B cell (primary cell): ENCODE measurements around the gene ZNF334. TPM values are rescaled to one million over a fixed set of nuclear protein-coding genes. Genes with fewer than 3 reads are reported as not detected.

ENCODE experiments used
- ATAC-seq: fragments of 200-7000 bp; cut with Tn5 transposase; one replicate; pipeline ENCODE4 v1.10.0; 2021; ENCODE audit warnings: low read depth, mild to moderate bottlenecking, moderate number of reproducible peaks, moderate library complexity
- CTCF ChIA-PET: fragments of 350-600 bp; sonication (Branson Sonifier 250); formaldehyde crosslinking; loops from one replicate; lab custom pipeline; 2021; ENCODE audit warnings: antibody characterized with exemption, inconsistent platforms; lab: Charles Lee
- POLR2A ChIA-PET: fragments of 350-600 bp; sonication (Branson Sonifier 250); formaldehyde crosslinking; loops from one replicate; lab custom pipeline; 2021; ENCODE audit warnings: antibody characterized with exemption; lab: Charles Lee
- DNase-seq: peaks from one replicate; pipeline ENCODE4 v3.0.0; 2013
- H2AFZ ChIP-seq: 2 replicates; pipeline ENCODE4 v1.6.1; 2012; ENCODE audit warnings: mild to moderate bottlenecking, low read depth, low read length; ENCODE audit not compliant: insufficient read depth, poor library complexity, severe bottlenecking
- H3K27ac ChIP-seq, 2 donors: 1 replicate in 1 of 2; 2 replicates in 1 of 2; pipeline ENCODE4 v1.5.1; 2012 to 2013; ENCODE audit warnings: low read length in 2 of 2, mild to moderate bottlenecking in 2 of 2, moderate library complexity in 1 of 2
- H3K27me3 ChIP-seq, 4 experiments: fragments of 200-600 bp in 1 of 4; sonication (generic) in 1 of 4; replicated peaks in 1 of 4; 1 replicate in 2 of 4; 2 replicates in 2 of 4; pipeline versions ENCODE4 v1.6.1 to v1.7.0; 2013 to 2016; ENCODE audit warnings: low read length in 3 of 4, mild to moderate bottlenecking in 2 of 4, mixed read lengths in 1 of 4, moderate library complexity in 1 of 4; ENCODE audit not compliant: insufficient read depth in 4 of 4, control insufficient read depth in 3 of 4; ENCODE audit errors: control extremely low read depth in 1 of 4
- H3K36me3 ChIP-seq, 2 experiments: replicated peaks in 1 of 2; 1 replicate in 1 of 2; 2 replicates in 1 of 2; pipeline versions ENCODE4 v1.6.1 to v1.7.1; 2013; ENCODE audit warnings: low read length in 1 of 2; ENCODE audit not compliant: insufficient read depth in 2 of 2, control insufficient read depth in 1 of 2; ENCODE audit errors: control extremely low read depth in 1 of 2, extremely low read depth in 1 of 2
- H3K4me1 ChIP-seq, 2 donors: fragments of 200-600 bp in 1 of 2; sonication (generic) in 1 of 2; 1 replicate in 1 of 2; 2 replicates in 1 of 2; pipeline versions ENCODE4 v1.5.1 to v1.6.1; 2013 to 2017; ENCODE audit warnings: low read length in 2 of 2; ENCODE audit not compliant: control insufficient read depth in 2 of 2, insufficient read depth in 2 of 2
- H3K4me2 ChIP-seq: replicated peaks from 2 replicates; pipeline ENCODE3; 2012; ENCODE audit warnings: mild to moderate bottlenecking, low read depth, low read length; ENCODE audit not compliant: poor library complexity, severe bottlenecking
- H3K4me3 ChIP-seq, 5 experiments: fragments of 200-600 bp in 1 of 5; sonication (generic) in 1 of 5; 1 replicate in 3 of 5; 2 replicates in 2 of 5; pipeline versions ENCODE4 v1.5.1 to v1.7.0; 2011 to 2016; ENCODE audit warnings: low read length in 4 of 5, mild to moderate bottlenecking in 4 of 5, low read depth in 2 of 5, control low read depth in 1 of 5, moderate library complexity in 1 of 5; ENCODE audit not compliant: insufficient read depth in 1 of 5; ENCODE audit errors: control extremely low read depth in 1 of 5, extremely low read depth in 1 of 5
- H3K79me2 ChIP-seq: fragments of 200-600 bp; sonication (generic); one replicate; pipeline ENCODE4 v1.6.0; 2016; ENCODE audit warnings: low read length; ENCODE audit not compliant: control insufficient read depth, insufficient read depth
- H3K9ac ChIP-seq: fragments of 200-600 bp; sonication (generic); 2 replicates; pipeline ENCODE4 v1.6.1; 2017; ENCODE audit warnings: mild to moderate bottlenecking, low read length, moderate library complexity
- H3K9me3 ChIP-seq, 3 donors: one replicate each; pipeline versions ENCODE4 v1.6.1 to v1.7.1; 2013; ENCODE audit warnings: low read length in 2 of 3; ENCODE audit not compliant: control insufficient read depth in 2 of 3, insufficient read depth in 1 of 3; ENCODE audit errors: control extremely low read depth in 1 of 3
- H4K20me1 ChIP-seq: 2 replicates; pipeline ENCODE4 v1.6.0; 2012; ENCODE audit warnings: mild to moderate bottlenecking, low read length; ENCODE audit not compliant: insufficient read depth, control insufficient read depth, poor library complexity, severe bottlenecking
- H3K27ac Mint-ChIP-seq: one replicate; pipeline ENCODE4 v1.8.0; 2021; ENCODE audit warnings: mixed read lengths
- H3K27me3 Mint-ChIP-seq: one replicate; pipeline ENCODE4 v1.8.0; 2021; ENCODE audit warnings: mixed read lengths
- H3K4me1 Mint-ChIP-seq: one replicate; pipeline ENCODE4 v1.8.0; 2021; ENCODE audit warnings: mixed read lengths
- H3K4me3 Mint-ChIP-seq: one replicate; pipeline ENCODE4 v1.8.0; 2021; ENCODE audit warnings: mixed read lengths
- H3K9me3 Mint-ChIP-seq: one replicate; pipeline ENCODE4 v1.8.0; 2022; ENCODE audit warnings: mixed read lengths; ENCODE audit not compliant: insufficient read depth
- EZH2 ChIP-seq: IDR thresholded peaks from 2 replicates; pipeline ENCODE4 v1.6.1; 2012; ENCODE audit warnings: borderline replicate concordance, low read depth, mild to moderate bottlenecking, moderate library complexity, low read length; ENCODE audit not compliant: insufficient read depth, poor library complexity, severe bottlenecking
- WGBS: methylation state at CpG from one replicate; pipeline ENCODE4 v1.1.5; 2013; ENCODE audit warnings: missing lambda C conversion rate; ENCODE audit not compliant: insufficient coverage; 5-methylcytosine and 5-hydroxymethylcytosine counted together
- intact Hi-C: fragments of 100-400 bp; cut with micrococcal nuclease; formaldehyde crosslinking; loops from one replicate; pipeline ENCODE4 v1.10.0; 2022
- polyA plus RNA-seq: library from polyadenylated mRNA; depleted of rRNA; stranded (reverse); fragments of >200 nt; gene quantifications from 2 replicates; pipeline ENCODE4 v1.2.3, GENCODE V29; 2012
- total RNA-seq, 2 donors: library from RNA; stranded (reverse); fragments of 120-200 nt in 1 of 2; gene quantifications; 1 replicate in 1 of 2; 2 replicates in 1 of 2; pipeline versions ENCODE4 v1.2.3 to v1.2.4, GENCODE V29; 2013 to 2022
- TF ChIP-seq, protein P1 (sequence below): fragments of 200-600 bp; IDR thresholded peaks from one replicate; pipeline ENCODE4 v1.8.0; 2022; ENCODE audit warnings: antibody characterized with exemption, mild to moderate bottlenecking

ZNF334 gene
- total and polyA plus RNA-seq, 2 donors (not counting 1 experiment from before 2014, with no cell fraction given): 0.22 to 0.30 TPM

DNA sequence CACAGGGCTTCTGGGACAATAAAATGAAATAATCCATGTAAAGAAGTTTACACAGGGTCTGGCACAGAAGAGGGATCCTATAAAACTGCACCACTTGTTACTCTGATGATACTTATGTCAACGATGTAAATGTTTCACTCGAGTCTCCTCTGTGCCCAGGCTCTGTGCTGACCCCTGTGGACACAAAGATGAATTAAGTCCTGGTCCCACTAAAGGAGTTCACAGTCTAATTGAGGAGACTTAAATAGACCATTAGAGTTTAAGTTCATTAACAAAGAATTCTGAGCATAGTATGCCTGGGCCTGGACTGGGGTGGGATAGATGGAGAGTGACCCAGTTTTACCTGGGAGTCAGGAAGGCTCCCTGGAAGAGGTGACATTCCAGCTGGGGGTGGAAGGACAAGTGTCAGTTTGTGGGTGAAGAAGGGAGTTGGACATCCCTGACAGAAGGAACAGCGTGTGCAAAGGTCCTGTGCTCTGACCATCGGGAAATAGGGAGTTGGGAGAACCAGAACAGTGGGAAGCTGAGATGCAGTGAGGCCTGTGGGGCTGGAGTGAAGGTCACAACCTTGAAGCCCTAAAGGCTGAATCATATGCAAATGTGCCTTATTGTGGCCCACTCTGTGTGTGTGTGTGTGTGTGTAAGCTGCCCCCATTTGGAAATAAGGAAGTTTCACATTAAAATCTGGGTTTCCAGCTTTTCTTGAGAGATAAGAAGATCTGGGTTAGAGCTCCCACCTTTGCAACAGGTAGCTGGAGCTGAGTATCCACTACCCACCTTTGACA is 36.0 kb upstream of the ZNF334 start:
- 90% methylated on average over 4 of the region's 4 CpGs for WGBS
- Mint-ChIP-seq H3K4me1 (peaks cover 47% of the 10 kb centered on the region), H3K27ac (no peak overlapping the region), H3K4me3 (no peak overlapping the region), H3K27me3 (no peaks in the 10 kb centered on the region), H3K9me3 (no peaks in the 10 kb centered on the region)
- ATAC-seq: no peak
- no peak overlapping the region for H3K27ac ChIP-seq
- TF ChIP-seq, protein P1, sequence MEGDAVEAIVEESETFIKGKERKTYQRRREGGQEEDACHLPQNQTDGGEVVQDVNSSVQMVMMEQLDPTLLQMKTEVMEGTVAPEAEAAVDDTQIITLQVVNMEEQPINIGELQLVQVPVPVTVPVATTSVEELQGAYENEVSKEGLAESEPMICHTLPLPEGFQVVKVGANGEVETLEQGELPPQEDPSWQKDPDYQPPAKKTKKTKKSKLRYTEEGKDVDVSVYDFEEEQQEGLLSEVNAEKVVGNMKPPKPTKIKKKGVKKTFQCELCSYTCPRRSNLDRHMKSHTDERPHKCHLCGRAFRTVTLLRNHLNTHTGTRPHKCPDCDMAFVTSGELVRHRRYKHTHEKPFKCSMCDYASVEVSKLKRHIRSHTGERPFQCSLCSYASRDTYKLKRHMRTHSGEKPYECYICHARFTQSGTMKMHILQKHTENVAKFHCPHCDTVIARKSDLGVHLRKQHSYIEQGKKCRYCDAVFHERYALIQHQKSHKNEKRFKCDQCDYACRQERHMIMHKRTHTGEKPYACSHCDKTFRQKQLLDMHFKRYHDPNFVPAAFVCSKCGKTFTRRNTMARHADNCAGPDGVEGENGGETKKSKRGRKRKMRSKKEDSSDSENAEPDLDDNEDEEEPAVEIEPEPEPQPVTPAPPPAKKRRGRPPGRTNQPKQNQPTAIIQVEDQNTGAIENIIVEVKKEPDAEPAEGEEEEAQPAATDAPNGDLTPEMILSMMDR: no peak
- TF ChIP-seq EZH2: no peak
- intact Hi-C loops: no loop called here
- H3K36me3 ChIP-seq: no peaks in the 10 kb centered on the region
- H3K4me2 ChIP-seq: no peak overlapping the region
- no peaks in the 10 kb centered on the region for H3K27me3 ChIP-seq
- no peak overlapping the region for H3K4me3 ChIP-seq
- DNase-seq: no peak
- POLR2A ChIA-PET: no interaction called here
- H4K20me1 ChIP-seq: no peaks in the 10 kb centered on the region
- peaks cover 60 to 65% of the 10 kb centered on the region in 2 donors for H3K4me1 ChIP-seq
- no peak overlapping the region for H3K9ac ChIP-seq
- CTCF ChIA-PET: no interaction called here
- no peak overlapping the region for H2AFZ ChIP-seq
- H3K9me3 ChIP-seq: no peaks in the 10 kb centered on the region
- H3K79me2 ChIP-seq: no peaks in the 10 kb centered on the region

GRCh38 chr20:46548688-46549087 is 35.3 kb upstream of the ZNF334 start:
- H3K4me1 ChIP-seq: peaks cover 56 to 59% of the 10 kb centered on the region in 2 donors
- no peaks in the 10 kb centered on the region for H3K36me3 ChIP-seq
- ATAC-seq: no peak
- H3K4me1 Mint-ChIP-seq: peaks cover 46% of the 10 kb centered on the region
- H3K4me2 ChIP-seq: no peak overlapping the region
- CTCF ChIA-PET: no interaction called here
- H3K27me3 Mint-ChIP-seq: no peaks in the 10 kb centered on the region
- no peak overlapping the region for H3K4me3 Mint-ChIP-seq
- no peaks in the 10 kb centered on the region for H3K9me3 ChIP-seq
- no peak overlapping the region for H2AFZ ChIP-seq
- no peaks in the 10 kb centered on the region for H3K9me3 Mint-ChIP-seq
- 92% methylated on average over 4 of the region's 5 CpGs for WGBS
- POLR2A ChIA-PET: no interaction called here
- H3K27ac ChIP-seq: no peak overlapping the region
- TF ChIP-seq, protein P1: no peak
- no peak for TF ChIP-seq EZH2
- H4K20me1 ChIP-seq: no peaks in the 10 kb centered on the region
- H3K4me3 ChIP-seq: no peak overlapping the region
- H3K79me2 ChIP-seq: no peaks in the 10 kb centered on the region
- H3K27me3 ChIP-seq: no peaks in the 10 kb centered on the region
- H3K9ac ChIP-seq: no peak overlapping the region
- no peak for DNase-seq
- intact Hi-C loops: no loop called here
- no peak overlapping the region for H3K27ac Mint-ChIP-seq
